CD4-positive, alpha-beta T cell treated with Interferon gamma for 1 hour (primary cell): Measurements from ENCODE around the gene HYCC1.
"Not testable (repeated sequence)": the region's sequence is repeated elsewhere in the genome, so short reads cannot be mapped to it uniquely, and the experiment has no call there.

Source experiments
- DNase-seq: peaks from one replicate; pipeline ENCODE4 v3.0.0-alpha.2; 2020

The HYCC1 gene

DNA sequence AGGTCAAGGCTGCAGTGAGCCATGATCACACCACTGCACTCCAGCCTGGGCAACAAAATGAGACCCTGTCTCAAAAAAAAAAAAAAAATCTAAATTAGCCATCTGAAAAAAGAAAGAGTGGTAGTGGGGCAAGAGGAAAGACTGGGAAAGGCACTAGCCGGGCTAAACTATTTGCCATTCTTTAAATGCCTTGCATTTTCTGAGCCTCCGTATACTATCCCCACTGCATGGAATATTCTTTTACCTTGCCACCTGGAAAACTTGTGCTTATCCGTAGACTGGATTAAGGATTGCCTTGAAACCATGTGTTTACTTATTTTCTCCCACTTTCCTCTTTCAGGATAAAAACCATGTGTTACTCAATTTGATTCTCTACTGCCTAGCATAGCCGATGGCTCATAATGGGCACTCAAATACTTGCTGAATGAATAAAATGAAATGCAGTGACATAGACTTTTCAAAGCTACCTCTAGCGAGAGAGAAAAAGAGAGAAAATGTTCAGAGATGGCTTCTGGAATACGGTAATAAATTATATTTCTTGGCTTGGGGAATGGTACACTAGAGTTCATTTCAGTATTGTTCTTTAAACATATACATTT, 30.6 kb downstream of the HYCC1 start:
- no peak for DNase-seq

DNA sequence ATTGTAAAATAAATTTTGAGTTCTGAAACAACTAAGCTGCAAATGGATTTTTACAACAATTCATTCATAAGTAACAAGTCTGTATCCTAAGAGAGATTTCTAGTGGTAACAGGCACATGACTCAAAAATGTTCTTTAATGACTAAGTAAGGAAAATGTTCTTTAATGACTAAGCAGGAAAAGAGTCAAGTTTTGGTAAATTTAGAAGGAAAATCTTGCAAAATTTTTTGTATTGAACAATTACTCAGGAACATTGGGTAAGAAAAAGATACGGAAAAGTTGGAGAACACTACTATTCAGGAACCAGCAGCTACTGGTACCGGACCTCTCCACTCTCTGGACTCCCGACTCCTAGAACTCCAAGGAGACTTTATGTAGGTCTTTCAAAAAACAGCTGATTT, 33.5 kb downstream of the HYCC1 start:
- no peak for DNase-seq

DNA sequence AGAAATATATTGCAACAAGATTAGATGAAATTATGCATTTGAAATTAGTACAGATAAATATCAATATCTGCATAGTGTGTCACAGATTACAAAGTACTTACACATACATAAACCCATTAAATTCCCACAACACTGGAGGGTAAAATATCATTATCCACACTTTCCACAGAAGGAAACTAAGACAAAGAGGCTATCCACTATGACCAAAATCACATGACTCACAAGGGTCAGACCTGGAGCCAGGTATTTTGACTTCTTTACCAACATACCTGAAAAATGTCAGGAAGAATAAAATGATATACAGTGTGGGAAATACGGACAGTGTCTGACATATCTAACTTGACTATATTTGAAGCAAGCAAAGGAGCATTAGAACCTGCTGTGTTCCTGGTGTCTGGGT, 34.1 kb downstream of the HYCC1 start:
- DNase-seq: no peak

DNA sequence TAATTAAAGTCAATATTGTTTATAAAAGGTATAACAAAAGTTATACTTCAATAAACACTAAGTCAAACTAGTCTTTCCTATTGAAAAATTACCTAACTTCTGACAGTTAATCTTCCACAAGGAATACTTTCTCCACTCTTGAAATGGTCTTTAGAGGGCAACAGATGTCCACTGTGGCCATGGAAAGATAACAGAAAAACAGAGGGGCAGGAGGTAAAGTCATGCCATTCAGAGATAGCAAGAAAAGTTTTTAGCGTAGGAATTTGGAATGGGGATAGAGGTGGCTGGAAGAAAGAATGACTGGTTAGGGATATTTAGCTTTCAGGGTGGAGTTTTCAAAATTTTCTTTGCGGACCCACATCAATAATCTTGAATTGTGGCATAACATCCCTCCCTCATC, 34.7 kb downstream of the HYCC1 start:
- DNase-seq: no peak

DNA sequence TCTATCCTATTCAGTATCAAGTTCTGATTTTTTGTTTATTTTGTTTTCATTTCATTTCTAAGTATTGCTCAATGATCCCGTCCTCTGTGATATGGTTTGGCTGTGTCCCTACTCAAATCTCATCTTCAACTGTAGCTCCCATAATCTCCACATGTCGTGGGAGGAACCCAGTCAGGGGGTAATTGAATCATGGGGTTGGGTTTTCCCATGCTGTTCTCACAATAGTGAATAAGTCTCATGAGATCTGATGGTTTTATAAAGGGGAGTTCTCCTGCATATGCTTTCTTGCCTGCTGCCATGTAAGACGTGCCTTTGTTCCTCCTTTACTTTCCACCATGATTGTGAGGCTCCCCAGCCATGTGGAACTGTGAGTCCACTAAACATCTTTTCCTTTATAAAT, 39.3 kb downstream of the HYCC1 start:
- not testable (repeated sequence) for DNase-seq

DNA sequence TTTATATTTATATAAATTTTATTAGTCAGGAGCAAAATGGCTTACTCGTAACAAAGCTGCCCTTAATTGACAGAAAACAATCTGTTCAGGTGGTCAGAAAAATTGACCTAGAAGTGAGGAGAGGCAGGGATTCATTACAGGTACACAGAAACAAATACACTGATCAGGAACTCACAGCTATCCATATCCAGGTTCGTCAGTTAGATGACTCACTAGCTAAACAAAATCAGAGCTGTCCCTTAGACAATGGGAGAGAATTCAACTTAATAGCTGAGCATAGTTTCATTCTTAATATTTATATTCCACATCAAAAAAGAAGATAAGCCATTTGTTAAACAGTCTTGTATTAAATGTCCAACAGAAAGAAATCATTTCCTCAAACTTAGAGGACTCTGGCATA, 41.7 kb downstream of the HYCC1 start:
- no peak for DNase-seq

DNA sequence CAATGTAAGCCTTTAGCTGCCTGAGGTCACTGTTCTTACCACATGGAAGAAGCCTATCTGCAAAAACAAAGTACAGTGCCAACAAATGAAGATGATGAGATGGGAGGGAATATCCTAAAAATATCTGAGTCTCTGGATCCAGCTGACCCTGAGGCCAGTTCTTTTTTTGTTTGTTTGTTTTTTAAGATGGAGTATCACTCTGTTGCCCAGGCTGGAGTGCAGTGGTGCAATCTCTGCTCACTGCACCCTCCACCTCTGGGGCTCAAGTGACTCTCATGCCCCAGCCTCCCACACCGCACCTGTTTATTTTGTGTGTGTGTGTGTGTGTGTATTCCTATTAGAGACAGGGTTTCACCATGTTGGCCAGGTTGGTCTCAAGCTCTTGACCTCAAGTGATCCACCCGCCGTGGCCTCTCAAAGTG, 44.9 kb downstream of the HYCC1 start:
- no peak for DNase-seq
